ENCODE data around the gene USP8.

Gene USP8

DNA sequence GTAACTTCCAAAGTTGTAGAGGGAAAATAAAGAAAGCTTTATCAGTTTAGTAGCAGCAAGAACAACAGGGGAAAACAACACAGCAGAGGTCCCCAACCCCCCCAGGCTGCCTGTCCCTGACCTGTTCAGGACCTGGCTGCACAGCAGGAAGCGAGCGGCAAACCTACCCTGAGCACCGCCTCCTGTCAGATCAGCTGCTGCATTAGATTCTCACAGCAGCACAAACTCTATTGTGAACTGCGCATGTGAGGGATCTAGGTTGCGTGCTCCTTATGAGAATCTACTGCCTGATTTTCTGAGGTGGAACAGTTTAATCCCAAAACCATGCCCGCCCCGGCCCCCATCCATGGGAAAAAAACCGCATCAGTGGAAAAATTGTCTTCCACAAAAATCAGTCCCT lies 81.9 kb downstream of the USP8 start:
- TF ChIP-seq, protein P1, sequence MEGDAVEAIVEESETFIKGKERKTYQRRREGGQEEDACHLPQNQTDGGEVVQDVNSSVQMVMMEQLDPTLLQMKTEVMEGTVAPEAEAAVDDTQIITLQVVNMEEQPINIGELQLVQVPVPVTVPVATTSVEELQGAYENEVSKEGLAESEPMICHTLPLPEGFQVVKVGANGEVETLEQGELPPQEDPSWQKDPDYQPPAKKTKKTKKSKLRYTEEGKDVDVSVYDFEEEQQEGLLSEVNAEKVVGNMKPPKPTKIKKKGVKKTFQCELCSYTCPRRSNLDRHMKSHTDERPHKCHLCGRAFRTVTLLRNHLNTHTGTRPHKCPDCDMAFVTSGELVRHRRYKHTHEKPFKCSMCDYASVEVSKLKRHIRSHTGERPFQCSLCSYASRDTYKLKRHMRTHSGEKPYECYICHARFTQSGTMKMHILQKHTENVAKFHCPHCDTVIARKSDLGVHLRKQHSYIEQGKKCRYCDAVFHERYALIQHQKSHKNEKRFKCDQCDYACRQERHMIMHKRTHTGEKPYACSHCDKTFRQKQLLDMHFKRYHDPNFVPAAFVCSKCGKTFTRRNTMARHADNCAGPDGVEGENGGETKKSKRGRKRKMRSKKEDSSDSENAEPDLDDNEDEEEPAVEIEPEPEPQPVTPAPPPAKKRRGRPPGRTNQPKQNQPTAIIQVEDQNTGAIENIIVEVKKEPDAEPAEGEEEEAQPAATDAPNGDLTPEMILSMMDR (IDR thresholded peaks at IDR 0.05; ENCODE audit: borderline replicate concordance, insufficient read depth, low read depth, low read length) = no peak

GRCh38 chr15:50513001-50513400 lies 88.8 kb downstream of the USP8 start:
- H3K4me3 ChIP-seq (ENCODE audit: low read depth, low read length) = no peak overlapping the region
- TF ChIP-seq, protein P1 (IDR thresholded peaks at IDR 0.05; ENCODE audit: borderline replicate concordance, insufficient read depth, low read depth, low read length) = no peak

More for the DNA sequence above, 81.9 kb downstream of the USP8 start:
- H3K4me3 ChIP-seq (ENCODE audit: low read depth, low read length) = no peak overlapping the region

GRCh38 chr15:50519740-50520425 lies 95.7 kb downstream of the USP8 start:
- H3K4me3 ChIP-seq (ENCODE audit: low read depth, low read length) = no peak overlapping the region
- TF ChIP-seq, protein P1 (IDR thresholded peaks at IDR 0.05; ENCODE audit: borderline replicate concordance, insufficient read depth, low read depth, low read length) = no peak

DNA sequence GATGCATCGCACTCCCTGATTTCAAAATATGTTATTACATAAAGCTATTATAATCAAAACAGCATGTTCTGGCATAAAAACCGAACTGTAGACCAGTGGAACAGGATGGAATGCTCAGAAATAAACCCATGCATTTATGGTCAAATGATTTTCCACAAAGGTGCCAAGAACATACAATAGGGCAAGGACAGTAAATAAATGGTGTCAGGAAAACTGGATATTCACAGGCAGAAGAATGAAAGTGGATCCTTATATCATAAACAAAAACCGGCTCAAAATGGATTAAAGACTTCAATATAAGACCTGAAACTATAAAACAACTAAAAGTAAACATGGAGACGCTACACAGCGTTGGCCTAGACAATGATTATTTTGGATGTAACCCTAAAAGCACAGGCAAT lies 99.6 kb downstream of the USP8 start:
- TF ChIP-seq, protein P1 (IDR thresholded peaks at IDR 0.05; ENCODE audit: borderline replicate concordance, insufficient read depth, low read depth, low read length) = no peak
- H3K4me3 ChIP-seq (ENCODE audit: low read depth, low read length) = no peak overlapping the region

DNA sequence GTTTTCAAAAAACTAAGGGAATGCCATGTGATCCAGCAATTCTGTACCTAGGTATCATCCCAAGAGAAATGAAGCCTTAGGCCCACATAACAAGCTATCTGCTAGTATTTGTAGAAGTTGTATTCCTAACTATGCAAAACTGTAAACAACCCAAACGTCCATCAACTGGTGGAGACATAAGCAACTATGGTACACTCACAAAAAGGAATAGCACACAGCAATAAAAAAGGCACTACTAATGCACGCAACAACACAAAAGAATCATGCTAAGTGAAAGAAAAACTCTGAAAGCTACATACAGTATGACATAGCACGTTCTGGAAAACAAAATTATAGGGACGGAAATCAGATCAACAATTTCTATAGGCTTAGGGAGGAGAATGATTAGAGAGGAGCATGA lies 107.0 kb downstream of the USP8 start:
- no peak overlapping the region for H3K4me3 ChIP-seq (ENCODE audit: low read depth, low read length)
- TF ChIP-seq, protein P1 (IDR thresholded peaks at IDR 0.05; ENCODE audit: borderline replicate concordance, insufficient read depth, low read depth, low read length) = no peak

DNA sequence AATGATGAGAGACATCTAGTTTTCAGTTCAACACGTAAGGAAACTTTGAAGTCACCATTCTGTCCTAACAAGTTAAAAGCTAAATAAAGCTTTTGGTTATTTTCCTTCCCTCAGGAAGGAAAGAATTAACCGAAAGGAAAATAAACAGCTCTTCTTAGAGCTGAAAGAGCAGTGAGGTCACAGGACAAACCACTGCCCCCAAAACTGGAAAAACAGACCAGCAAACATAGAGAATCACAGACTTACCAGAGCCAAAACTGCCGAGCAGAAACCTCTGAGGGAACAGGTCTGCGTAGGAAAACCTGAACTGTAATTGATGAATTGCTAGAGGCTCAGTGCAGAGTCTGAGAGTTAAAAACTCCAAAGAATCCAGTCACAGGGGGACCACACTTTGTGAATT lies 107.6 kb downstream of the USP8 start:
- TF ChIP-seq, protein P1 (IDR thresholded peaks at IDR 0.05; ENCODE audit: borderline replicate concordance, insufficient read depth, low read depth, low read length) = no peak
- H3K4me3 ChIP-seq (ENCODE audit: low read depth, low read length) = no peak overlapping the region

DNA sequence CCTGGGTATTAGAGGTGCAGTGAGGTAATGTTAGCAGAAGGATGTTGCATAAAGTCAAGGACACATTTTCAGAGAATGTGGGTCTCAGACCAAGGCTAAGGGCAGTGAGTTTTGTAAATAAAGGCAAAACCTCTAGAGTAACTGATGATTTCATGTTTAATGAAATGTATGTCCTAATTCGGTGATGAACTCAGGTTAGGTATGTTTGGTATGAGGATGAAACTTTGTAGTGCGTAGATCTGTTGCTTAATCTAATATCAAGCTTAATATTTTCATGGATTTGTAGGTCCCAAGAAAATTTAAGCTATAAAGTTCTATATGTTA lies 118.6 kb downstream of the USP8 start:
- H3K4me3 ChIP-seq (ENCODE audit: low read depth, low read length) = no peak overlapping the region
- TF ChIP-seq, protein P1 (IDR thresholded peaks at IDR 0.05; ENCODE audit: borderline replicate concordance, insufficient read depth, low read depth, low read length) = no peak
